Thymus (tissue), 11 donors: ENCODE measurements around the gene CACNG6. TPM values are rescaled to one million over a fixed set of nuclear protein-coding genes. Genes with fewer than 3 reads are reported as not detected.

Experiments
- DNase-seq, 9 donors: peaks; one replicate each; pipeline ENCODE4 v3.0.0-alpha.2; 2013; ENCODE audit warnings: low spot score in 9 of 9, low read depth in 6 of 9, missing footprints in 1 of 9
- H3K27ac ChIP-seq, 2 donors: one replicate each; pipeline ENCODE4 v1.5.1; 2013; ENCODE audit warnings: control low read depth in 1 of 2, low read depth in 1 of 2, low read length in 1 of 2, mild to moderate bottlenecking in 1 of 2, moderate library complexity in 1 of 2
- H3K27me3 ChIP-seq, 2 donors: one replicate each; pipeline ENCODE4 v1.5.1; 2013; ENCODE audit warnings: low read length in 1 of 2; ENCODE audit not compliant: control insufficient read depth in 2 of 2, insufficient read depth in 1 of 2
- H3K36me3 ChIP-seq, 2 donors: one replicate each; pipeline ENCODE4 v1.5.1; 2013; ENCODE audit warnings: low read length in 1 of 2, mild to moderate bottlenecking in 1 of 2, moderate library complexity in 1 of 2; ENCODE audit not compliant: control insufficient read depth in 2 of 2, insufficient read depth in 2 of 2
- H3K4me1 ChIP-seq, 2 donors: one replicate each; pipeline ENCODE4 v1.5.1; 2013; ENCODE audit warnings: low read length in 2 of 2; ENCODE audit not compliant: control insufficient read depth in 2 of 2, insufficient read depth in 2 of 2
- H3K4me3 ChIP-seq, 2 donors: one replicate each; pipeline ENCODE4 v1.5.1; 2013; ENCODE audit warnings: low read length in 2 of 2, control low read depth in 1 of 2, mild to moderate bottlenecking in 1 of 2
- H3K9me3 ChIP-seq, 2 donors: one replicate each; pipeline ENCODE4 v1.5.1; 2013; ENCODE audit warnings: low read length in 1 of 2, mild to moderate bottlenecking in 1 of 2; ENCODE audit not compliant: control insufficient read depth in 2 of 2, insufficient read depth in 1 of 2
- WGBS: extraction: QIAGEN DNeasy Blood & Tissue Kit; methylation state at CpG from one replicate; pipeline ENCODE4 v1.1.7; 2013; 5-methylcytosine and 5-hydroxymethylcytosine counted together
- polyA plus RNA-seq: library from polyadenylated mRNA; stranded (reverse); fragments of 200-250 nt; gene quantifications from one replicate; pipeline ENCODE4 v1.2.3, GENCODE V29; 2013
- total RNA-seq: library from RNA; stranded (reverse); fragments of 120-200 nt; gene quantifications from one replicate; pipeline ENCODE4 v1.2.4, GENCODE V29; 2013
- donor health status: healthy.

CACNG6 gene
- total and polyA plus RNA-seq, 2 donors: 0.05 TPM

- no peaks in the 10 kb centered on the region for H3K36me3 ChIP-seq
- 89% methylated on average over 22 of the region's 22 CpGs for WGBS
- H3K27ac ChIP-seq: no peak overlapping the region
- H3K4me1 ChIP-seq: no peaks in the 10 kb centered on the region
- DNase-seq: no peak
- no peaks in the 10 kb centered on the region for H3K9me3 ChIP-seq
- H3K4me3 ChIP-seq: no peak overlapping the region
- peaks cover 25 to 58% of the 10 kb centered on the region in 2 donors for H3K27me3 ChIP-seq
Observed at GRCh38 chr19:53989600-53990533, 1.6 kb upstream of the CACNG6 start.

DNA sequence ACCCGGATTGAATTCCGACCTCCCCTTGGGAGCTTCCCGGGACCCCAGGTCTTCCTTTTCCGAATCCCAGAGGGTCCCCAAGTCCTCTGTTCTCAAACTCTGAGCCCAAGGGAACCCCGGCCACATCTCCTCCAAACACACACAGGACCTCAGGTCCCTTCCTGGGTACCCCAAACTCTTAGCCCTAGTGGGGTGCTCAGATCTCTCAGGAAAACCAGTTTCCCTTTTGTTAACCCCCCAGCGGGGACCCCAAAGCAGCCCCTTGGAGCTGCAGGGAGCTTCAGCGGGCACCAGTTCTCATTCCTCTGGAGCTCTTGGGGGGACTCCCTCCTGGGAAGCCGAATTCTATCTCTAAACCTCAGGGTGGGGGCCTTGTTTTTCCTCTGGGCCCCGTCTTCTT lies 774 bp downstream of the CACNG6 start:
- peaks cover 25 to 54% of the 10 kb centered on the region in 2 donors for H3K27me3 ChIP-seq
- 69% methylated on average over 9 of the region's 9 CpGs for WGBS
- H3K36me3 ChIP-seq: no peaks in the 10 kb centered on the region

DNA sequence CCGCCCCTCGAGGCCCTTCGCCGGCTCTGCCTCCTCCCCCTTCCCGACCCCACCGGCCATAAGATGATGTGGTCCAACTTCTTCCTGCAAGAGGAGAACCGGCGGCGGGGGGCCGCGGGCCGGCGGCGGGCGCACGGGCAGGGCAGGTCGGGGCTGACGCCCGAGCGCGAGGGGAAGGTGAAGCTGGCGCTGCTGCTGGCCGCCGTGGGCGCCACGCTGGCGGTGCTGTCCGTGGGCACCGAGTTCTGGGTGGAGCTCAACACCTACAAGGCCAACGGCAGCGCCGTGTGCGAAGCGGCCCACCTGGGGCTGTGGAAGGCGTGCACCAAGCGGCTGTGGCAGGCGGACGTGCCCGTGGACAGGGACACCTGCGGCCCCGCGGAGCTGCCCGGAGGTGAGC lies 1.4 kb downstream of the CACNG6 start:
- H3K4me3 ChIP-seq: no peak overlapping the region
- H3K27ac ChIP-seq: no peak overlapping the region
- DNase-seq: no peak
- WGBS: 23% methylated on average over 43 of the region's 43 CpGs
- peaks cover 25 to 48% of the 10 kb centered on the region in 2 donors for H3K27me3 ChIP-seq
- H3K9me3 ChIP-seq: no peaks in the 10 kb centered on the region
- no peaks in the 10 kb centered on the region for H3K4me1 ChIP-seq
- no peaks in the 10 kb centered on the region for H3K36me3 ChIP-seq

More for the DNA sequence above, 774 bp downstream of the CACNG6 start:
- H3K4me3 ChIP-seq: no peak overlapping the region
- no peak for DNase-seq
- H3K27ac ChIP-seq: no peak overlapping the region
- H3K4me1 ChIP-seq: no peaks in the 10 kb centered on the region
- no peaks in the 10 kb centered on the region for H3K9me3 ChIP-seq

DNA sequence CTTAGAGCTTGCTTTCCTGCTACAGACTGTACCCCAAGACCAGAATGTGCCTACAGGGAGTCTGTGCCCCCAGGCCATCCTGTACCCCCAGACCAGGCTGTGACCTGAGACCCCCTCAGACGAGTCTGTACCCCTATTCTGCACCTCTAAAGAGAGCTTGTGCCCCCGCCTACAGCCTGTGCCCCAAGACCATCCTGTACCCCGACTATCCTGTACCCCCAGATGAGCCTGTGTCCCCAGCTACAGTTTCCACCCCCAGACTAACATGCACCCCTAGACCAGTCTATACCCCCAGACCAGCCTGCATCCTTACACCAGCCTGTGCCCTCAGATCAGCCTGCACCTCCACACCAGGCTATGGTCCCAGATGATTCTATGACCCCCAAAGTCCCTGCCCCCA lies 2.0 kb downstream of the CACNG6 start:
- H3K36me3 ChIP-seq: no peaks in the 10 kb centered on the region
- 87% methylated on average over 3 of the region's 3 CpGs for WGBS
- DNase-seq: no peak
- H3K9me3 ChIP-seq: no peaks in the 10 kb centered on the region
- H3K27me3 ChIP-seq: peaks cover 25 to 47% of the 10 kb centered on the region in 2 donors
- H3K4me1 ChIP-seq: no peaks in the 10 kb centered on the region
- H3K27ac ChIP-seq: no peak overlapping the region
- no peak overlapping the region for H3K4me3 ChIP-seq

DNA sequence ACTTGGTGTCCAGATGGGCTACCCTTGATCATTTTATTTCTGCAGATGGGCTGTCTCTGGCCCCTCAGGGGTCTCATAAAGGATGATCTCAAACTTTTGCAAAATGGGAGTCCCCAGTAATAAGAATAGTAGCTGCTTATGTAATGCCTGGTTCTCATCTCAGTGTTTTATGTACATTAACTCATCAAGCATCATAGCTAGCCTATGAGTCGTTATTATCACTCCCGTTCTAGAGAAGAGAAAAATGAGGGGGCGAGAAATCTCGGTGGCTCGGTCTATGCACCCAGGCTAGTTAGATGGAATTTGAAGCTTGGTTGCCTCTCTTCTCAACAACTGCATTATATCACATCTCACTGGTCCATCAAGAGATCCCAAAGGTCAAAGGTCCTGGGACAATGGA lies 3.4 kb downstream of the CACNG6 start:
- Histone ChIP-seq H3K36me3 (no peaks in the 10 kb centered on the region), H3K4me1 (no peaks in the 10 kb centered on the region), H3K9me3 (no peaks in the 10 kb centered on the region), H3K27me3 (peaks cover 25 to 43% of the 10 kb centered on the region in 2 donors), H3K4me3 (no peak overlapping the region), H3K27ac (no peak overlapping the region)
- DNase-seq: no peak
- 88% methylated on average over 5 of the region's 5 CpGs for WGBS

DNA sequence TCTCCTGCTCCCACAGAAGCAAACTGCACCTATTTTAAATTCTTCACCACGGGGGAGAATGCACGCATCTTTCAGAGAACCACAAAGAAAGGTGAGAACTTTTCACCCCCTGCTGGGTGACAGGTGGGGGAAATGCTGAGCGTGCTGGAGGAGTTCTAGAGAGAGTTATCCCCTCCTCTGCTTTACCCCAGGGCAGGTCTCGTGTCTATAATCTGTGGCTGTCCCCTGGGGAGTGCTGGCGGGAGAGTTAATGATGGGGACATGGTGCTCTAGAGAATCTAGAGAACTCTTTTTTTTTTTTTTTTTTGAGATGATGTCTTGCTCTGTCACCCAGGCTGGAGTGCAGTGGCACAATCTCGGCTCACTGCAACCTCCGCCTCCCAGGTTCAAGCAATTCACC lies 6.8 kb downstream of the CACNG6 start:
- Histone ChIP-seq H3K4me1 (no peaks in the 10 kb centered on the region), H3K27me3 (peaks cover 3 to 15% of the 10 kb centered on the region in 2 donors)

GRCh38 chr19:53999694-54000093 lies 8.3 kb downstream of the CACNG6 start:
- Histone ChIP-seq H3K4me3 (no peak overlapping the region), H3K4me1 (no peaks in the 10 kb centered on the region), H3K36me3 (no peaks in the 10 kb centered on the region), H3K27ac (no peak overlapping the region), H3K27me3 (peaks cover 0 to under 1% of the 10 kb centered on the region in 2 donors), H3K9me3 (no peaks in the 10 kb centered on the region)
- WGBS: 85% methylated on average over 5 of the region's 5 CpGs
- DNase-seq: no peak

More for the DNA sequence above, 6.8 kb downstream of the CACNG6 start:
- no peak overlapping the region for H3K4me3 ChIP-seq
- H3K9me3 ChIP-seq: no peaks in the 10 kb centered on the region
- H3K36me3 ChIP-seq: no peaks in the 10 kb centered on the region
- no peak overlapping the region for H3K27ac ChIP-seq
- no peak for DNase-seq
- WGBS: 67% methylated on average over 7 of the region's 7 CpGs

DNA sequence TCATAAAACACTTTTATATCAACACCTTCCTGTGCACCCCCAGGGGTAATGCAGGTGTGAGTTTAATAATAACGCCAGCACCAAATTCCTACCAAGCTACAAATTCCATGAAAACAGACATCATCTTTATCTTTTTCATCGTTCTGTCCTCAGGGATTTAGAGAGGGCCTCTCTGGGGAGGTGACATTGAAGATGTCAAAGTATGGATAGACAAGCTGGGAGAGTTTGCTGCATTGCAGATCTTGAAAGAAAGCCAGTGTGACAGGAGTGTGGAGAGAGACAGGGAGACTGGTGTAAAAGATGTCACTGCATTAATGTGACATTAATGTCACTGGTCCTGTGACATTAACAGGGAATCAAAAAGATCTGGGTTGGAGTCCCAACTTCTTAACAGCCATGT lies 10.1 kb downstream of the CACNG6 start:
- no peaks in the 10 kb centered on the region for H3K9me3 ChIP-seq
- H3K4me3 ChIP-seq: no peak overlapping the region
- H3K36me3 ChIP-seq: no peaks in the 10 kb centered on the region
- DNase-seq: no peak
- H3K27me3 ChIP-seq: no peaks in the 10 kb centered on the region
- no peak overlapping the region for H3K27ac ChIP-seq
- no peaks in the 10 kb centered on the region for H3K4me1 ChIP-seq
- WGBS: 92% methylated on average over 2 of the region's 2 CpGs

DNA sequence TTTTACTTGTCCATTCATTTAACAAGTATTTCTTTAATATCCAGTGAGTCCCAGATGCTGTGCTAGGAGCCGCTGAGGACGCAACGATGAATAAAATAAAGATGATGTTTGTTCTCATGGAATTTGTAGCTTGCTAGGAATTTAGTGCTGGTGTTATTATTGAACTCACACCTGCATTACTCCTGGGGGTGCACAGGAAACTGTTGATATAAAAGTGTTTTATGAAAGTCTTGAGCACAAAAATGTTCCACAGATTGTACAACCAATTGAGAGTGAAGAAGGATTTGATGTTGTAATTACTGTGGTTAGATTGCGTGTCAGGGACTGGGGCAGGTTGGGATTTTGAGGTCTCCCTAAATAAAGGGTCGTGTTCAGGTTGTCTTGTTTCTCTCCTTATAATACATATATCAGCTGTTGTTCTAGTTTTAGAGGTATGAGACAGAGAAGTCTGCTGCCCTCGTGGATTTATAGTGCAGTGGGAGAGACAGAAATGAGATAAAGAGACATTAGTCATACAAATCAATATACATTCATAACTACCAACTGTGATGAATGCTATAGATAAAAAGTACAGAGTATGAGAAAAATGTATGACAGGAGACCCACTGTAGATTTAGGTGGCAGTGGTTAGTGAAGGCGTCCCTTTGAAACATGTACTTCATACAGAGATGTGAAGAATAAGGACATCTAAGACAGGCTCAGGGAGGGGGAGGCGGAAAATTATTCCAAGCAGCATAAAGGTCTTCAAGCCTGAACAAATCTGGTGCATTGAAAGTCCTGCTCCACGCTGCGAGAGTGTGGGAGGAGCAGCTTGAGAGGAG lies 11.3 kb downstream of the CACNG6 start:
- 84% methylated on average over 10 of the region's 10 CpGs for WGBS
- Histone ChIP-seq H3K9me3 (no peaks in the 10 kb centered on the region), H3K4me1 (no peaks in the 10 kb centered on the region), H3K36me3 (no peaks in the 10 kb centered on the region), H3K27ac (no peak overlapping the region), H3K4me3 (no peak overlapping the region), H3K27me3 (no peaks in the 10 kb centered on the region)
- DNase-seq: no peak
